ENCODE results near the gene MAP3K4. TPM values are rescaled to one million over a fixed set of nuclear protein-coding genes. Genes with fewer than 3 reads are reported as not detected.

MAP3K4 gene
- total RNA-seq, 1 experiment from 2014 or later = 37.1 TPM

GRCh38 chr6:161136655-161137054 lies 145.1 kb downstream of the MAP3K4 start:
- BruUV-seq (replicated peaks) = no TSS peak
- TF ChIP-seq CTCF (conservative IDR thresholded peaks at IDR 0.05; ENCODE audit: low read depth, low read length) (no peak), EZH2 (IDR thresholded peaks at IDR 0.05; ENCODE audit: borderline replicate concordance, low read depth, low read length, poor library complexity, severe bottlenecking) (no peak)
- intact Hi-C loops (cut with micrococcal nuclease; ENCODE audit: unreplicated experiment) = no loop called here
- H3K36me3 ChIP-seq (ENCODE audit: insufficient read depth, low read length, poor library complexity, severe bottlenecking) = no peaks in the 10 kb centered on the region
- H3K4me1 ChIP-seq (ENCODE audit: insufficient read depth, low read length, poor library complexity, severe bottlenecking) = peaks cover 6% of the 10 kb centered on the region
- H3K27ac ChIP-seq (ENCODE audit: low read depth, low read length, poor library complexity, severe bottlenecking) = no peak overlapping the region
- H3K4me3 ChIP-seq (ENCODE audit: low read depth, low read length, poor library complexity, severe bottlenecking) = no peak overlapping the region
- no peak for DNase-seq (ENCODE audit: low spot score)
- no peaks in the 10 kb centered on the region for H3K27me3 ChIP-seq (replicated peaks; ENCODE audit: insufficient read depth, low read depth, low read length, poor library complexity)
- ChIA-PET POLR2A (ENCODE audit: low non-redundant PET) (no interaction called here), CTCF (no interaction called here)
- no peaks in the 10 kb centered on the region for H3K9me3 ChIP-seq (ENCODE audit: low read depth, low read length, poor library complexity, severe bottlenecking)

GRCh38 chr6:161137320-161137719 lies 145.8 kb downstream of the MAP3K4 start:
- no peaks in the 10 kb centered on the region for H3K27me3 ChIP-seq (replicated peaks; ENCODE audit: insufficient read depth, low read depth, low read length, poor library complexity)
- intact Hi-C loops (cut with micrococcal nuclease; ENCODE audit: unreplicated experiment) = no loop called here
- H3K4me1 ChIP-seq (ENCODE audit: insufficient read depth, low read length, poor library complexity, severe bottlenecking) = peaks cover 6% of the 10 kb centered on the region
- H3K36me3 ChIP-seq (ENCODE audit: insufficient read depth, low read length, poor library complexity, severe bottlenecking) = no peaks in the 10 kb centered on the region
- no TSS peak for BruUV-seq (replicated peaks)
- no peak overlapping the region for H3K4me3 ChIP-seq (ENCODE audit: low read depth, low read length, poor library complexity, severe bottlenecking)
- H3K9me3 ChIP-seq (ENCODE audit: low read depth, low read length, poor library complexity, severe bottlenecking) = no peaks in the 10 kb centered on the region
- no peak overlapping the region for H3K27ac ChIP-seq (ENCODE audit: low read depth, low read length, poor library complexity, severe bottlenecking)
- no peak for DNase-seq (ENCODE audit: low spot score)
- ChIA-PET CTCF (no interaction called here), POLR2A (ENCODE audit: low non-redundant PET) (no interaction called here)
- no peak for TF ChIP-seq EZH2 (IDR thresholded peaks at IDR 0.05; ENCODE audit: borderline replicate concordance, low read depth, low read length, poor library complexity, severe bottlenecking)
- TF ChIP-seq CTCF (conservative IDR thresholded peaks at IDR 0.05; ENCODE audit: low read depth, low read length) = no peak

- no peaks in the 10 kb centered on the region for H3K27me3 ChIP-seq (replicated peaks; ENCODE audit: insufficient read depth, low read depth, low read length, poor library complexity)
- no peak overlapping the region for H3K4me3 ChIP-seq (ENCODE audit: low read depth, low read length, poor library complexity, severe bottlenecking)
- no peak for DNase-seq (ENCODE audit: low spot score)
- BruUV-seq (replicated peaks) = no TSS peak
- ChIA-PET POLR2A (ENCODE audit: low non-redundant PET) (no interaction called here), CTCF (no interaction called here)
- H3K4me1 ChIP-seq (ENCODE audit: insufficient read depth, low read length, poor library complexity, severe bottlenecking) = peaks cover 6% of the 10 kb centered on the region
- H3K9me3 ChIP-seq (ENCODE audit: low read depth, low read length, poor library complexity, severe bottlenecking) = no peaks in the 10 kb centered on the region
- H3K27ac ChIP-seq (ENCODE audit: low read depth, low read length, poor library complexity, severe bottlenecking) = no peak overlapping the region
- intact Hi-C loops (cut with micrococcal nuclease; ENCODE audit: unreplicated experiment) = no loop called here
- TF ChIP-seq CTCF (conservative IDR thresholded peaks at IDR 0.05; ENCODE audit: low read depth, low read length) (no peak), EZH2 (IDR thresholded peaks at IDR 0.05; ENCODE audit: borderline replicate concordance, low read depth, low read length, poor library complexity, severe bottlenecking) (no peak)
- no peaks in the 10 kb centered on the region for H3K36me3 ChIP-seq (ENCODE audit: insufficient read depth, low read length, poor library complexity, severe bottlenecking)
Observed at GRCh38 chr6:161137839-161138542, 146.4 kb downstream of the MAP3K4 start.

All from A673 (cell line).